H9 (cell line): ENCODE measurements around the gene TUBB4B. TPM values are rescaled to one million over a fixed set of nuclear protein-coding genes. Genes with fewer than 3 reads are reported as not detected.

Experiments used
- DNase-seq: peaks from one replicate; pipeline ENCODE4 v3.0.0-alpha.2; 2017
- H2AFZ ChIP-seq: one replicate; pipeline ENCODE4 v1.6.1; 2013; ENCODE audit warnings: mild to moderate bottlenecking, low read length, control low read depth, moderate library complexity
- H2AK5ac ChIP-seq: 2 replicates; pipeline ENCODE4 v1.6.1; 2013; ENCODE audit warnings: low read length, control low read depth, mixed read lengths; ENCODE audit not compliant: insufficient read length
- H2BK120ac ChIP-seq: one replicate; pipeline ENCODE4 v1.6.1; 2013; ENCODE audit warnings: low read depth, mild to moderate bottlenecking, low read length, control low read depth, inconsistent platforms; ENCODE audit not compliant: poor library complexity, severe bottlenecking
- H2BK12ac ChIP-seq: 2 replicates; pipeline ENCODE4 v1.6.1; 2013; ENCODE audit warnings: low read length, control low read depth, mixed read lengths, low read depth; ENCODE audit not compliant: insufficient read length
- H2BK15ac ChIP-seq: 2 replicates; pipeline ENCODE4 v1.6.1; 2013; ENCODE audit warnings: low read depth, low read length, control low read depth
- H2BK20ac ChIP-seq: one replicate; pipeline ENCODE4 v1.6.1; 2013; ENCODE audit warnings: low read depth, mild to moderate bottlenecking, low read length, control low read depth, inconsistent platforms; ENCODE audit not compliant: poor library complexity, severe bottlenecking
- H2BK5ac ChIP-seq: 2 replicates; pipeline ENCODE4 v1.6.1; 2013; ENCODE audit warnings: low read length, control low read depth, mixed read lengths; ENCODE audit not compliant: insufficient read length
- H3K14ac ChIP-seq: 2 replicates; pipeline ENCODE4 v1.6.1; 2013; ENCODE audit warnings: low read length, control low read depth; ENCODE audit not compliant: insufficient read depth
- H3K18ac ChIP-seq: 2 replicates; pipeline ENCODE4 v1.6.1; 2013; ENCODE audit warnings: low read depth, mild to moderate bottlenecking, mixed read lengths, low read length, control low read depth; ENCODE audit not compliant: insufficient read length
- H3K23ac ChIP-seq: 2 replicates; pipeline ENCODE4 v1.6.1; 2013; ENCODE audit warnings: low read length, control low read depth, mixed read lengths, low read depth; ENCODE audit not compliant: insufficient read length
- H3K23me2 ChIP-seq: 2 replicates; pipeline ENCODE4 v1.6.1; 2013; ENCODE audit warnings: low read depth, mild to moderate bottlenecking, mixed read lengths, low read length, control low read depth; ENCODE audit not compliant: insufficient read length, poor library complexity, severe bottlenecking
- H3K27ac ChIP-seq: 2 replicates; pipeline ENCODE4 v1.5.1; 2013; ENCODE audit warnings: low read length, control low read depth, mixed read lengths, low read depth; ENCODE audit not compliant: insufficient read length
- H3K27me3 ChIP-seq: 2 replicates; pipeline ENCODE4 v1.6.1; 2013; ENCODE audit warnings: low read length, control low read depth, inconsistent platforms; ENCODE audit not compliant: insufficient read depth
- H3K4ac ChIP-seq: 2 replicates; pipeline ENCODE4 v1.6.1; 2013; ENCODE audit warnings: low read depth, mild to moderate bottlenecking, control low read depth, inconsistent platforms, low read length, moderate library complexity
- H3K4me1 ChIP-seq: 2 replicates; pipeline ENCODE4 v1.6.1; 2013; ENCODE audit warnings: low read length, control low read depth, inconsistent platforms; ENCODE audit not compliant: insufficient read depth
- H3K4me2 ChIP-seq: 2 replicates; pipeline ENCODE4 v1.6.1; 2013; ENCODE audit warnings: low read length, control low read depth, mixed read lengths; ENCODE audit not compliant: insufficient read length, insufficient read depth
- H3K56ac ChIP-seq: 2 replicates; pipeline ENCODE4 v1.6.1; 2013; ENCODE audit warnings: low read depth, mild to moderate bottlenecking, mixed read lengths, low read length, control low read depth; ENCODE audit not compliant: insufficient read length
- H3K79me1 ChIP-seq: 2 replicates; pipeline ENCODE4 v1.6.1; 2013; ENCODE audit warnings: low read depth, mild to moderate bottlenecking, moderate library complexity, low read length, control low read depth, inconsistent platforms; ENCODE audit not compliant: insufficient read depth, poor library complexity, severe bottlenecking
- H3K79me2 ChIP-seq: 2 replicates; pipeline ENCODE4 v1.6.1; 2013; ENCODE audit warnings: low read length, control low read depth, inconsistent platforms; ENCODE audit not compliant: insufficient read depth
- H3K9ac ChIP-seq: 2 replicates; pipeline ENCODE4 v1.6.1; 2013; ENCODE audit warnings: low read length, control low read depth, mixed read lengths; ENCODE audit not compliant: insufficient read length; ENCODE audit errors: extremely low read depth
- H3K9me3 ChIP-seq: one replicate; pipeline ENCODE4 v1.6.1; 2013; ENCODE audit warnings: low read depth, low read length, inconsistent platforms; ENCODE audit not compliant: control insufficient read depth
- H3T11ph ChIP-seq: one replicate; pipeline ENCODE4 v1.6.1; 2013; ENCODE audit warnings: mild to moderate bottlenecking, low read length, control low read depth, inconsistent platforms
- H4K20me1 ChIP-seq: one replicate; pipeline ENCODE4 v1.6.1; 2013; ENCODE audit not compliant: control insufficient read depth, insufficient read length, insufficient read depth
- H4K5ac ChIP-seq: 2 replicates; pipeline ENCODE4 v1.6.1; 2013; ENCODE audit warnings: low read depth, mild to moderate bottlenecking, mixed read lengths, low read length, control low read depth; ENCODE audit not compliant: insufficient read length
- H4K8ac ChIP-seq: replicated peaks from 2 replicates; pipeline ENCODE4 v1.6.1; 2013; ENCODE audit warnings: low read length, control low read depth, mixed read lengths, low read depth; ENCODE audit not compliant: insufficient read length
- H4K91ac ChIP-seq: 2 replicates; pipeline ENCODE4 v1.6.1; 2013; ENCODE audit warnings: low read depth, mild to moderate bottlenecking, moderate library complexity, mixed read lengths, low read length, control low read depth; ENCODE audit not compliant: insufficient read length
- H3K27ac Mint-ChIP-seq, 3 experiments: 2 replicates in 2 of 3; 3 replicates in 1 of 3; pipeline ENCODE4 v1.8.0; 2020 to 2021; ENCODE audit warnings: mixed read lengths in 3 of 3, mild to moderate bottlenecking in 1 of 3, moderate library complexity in 1 of 3
- H3K27me3 Mint-ChIP-seq: 2 replicates; pipeline ENCODE4 v1.8.0; 2021; ENCODE audit warnings: low read depth, mild to moderate bottlenecking, moderate library complexity, mixed read lengths
- H3K36me3 Mint-ChIP-seq, 3 experiments: 2 replicates in 2 of 3; 3 replicates in 1 of 3; pipeline ENCODE4 v1.8.0; 2020 to 2021; ENCODE audit warnings: low read depth in 3 of 3, mixed read lengths in 3 of 3; ENCODE audit not compliant: insufficient read depth in 1 of 3
- H3K4me1 Mint-ChIP-seq, 2 experiments: 2 replicates each; pipeline ENCODE4 v1.8.0; 2020; ENCODE audit warnings: mixed read lengths in 2 of 2
- H3K4me3 Mint-ChIP-seq, 2 experiments: 2 replicates in 1 of 2; 3 replicates in 1 of 2; pipeline ENCODE4 v1.8.0; 2020 to 2021; ENCODE audit warnings: mild to moderate bottlenecking in 2 of 2, mixed read lengths in 2 of 2, moderate library complexity in 1 of 2
- H3K9me3 Mint-ChIP-seq, 2 experiments: 2 replicates in 1 of 2; 3 replicates in 1 of 2; pipeline ENCODE4 v1.8.0; 2020; ENCODE audit warnings: mild to moderate bottlenecking in 2 of 2, mixed read lengths in 2 of 2, moderate library complexity in 1 of 2
- WGBS: extraction: QIAGEN DNeasy Blood & Tissue Kit; methylation state at CpG from one replicate; pipeline ENCODE4 v1.1.7; 2013; ENCODE audit warnings: missing lambda C conversion rate, low lambda C conversion rate, mixed read lengths; ENCODE audit not compliant: insufficient read length; ENCODE audit errors: extremely low coverage; 5-methylcytosine and 5-hydroxymethylcytosine counted together
- total RNA-seq: library from RNA; stranded (reverse); gene quantifications from 2 replicates; pipeline ENCODE4 v1.2.1, GENCODE V29; 2021
- TF ChIP-seq, protein P1 (sequence below): fragments of 200-600 bp; sonication (generic); conservative IDR thresholded peaks from 3 replicates; pipeline ENCODE4 v1.8.0; 2021; ENCODE audit warnings: antibody characterized with exemption, mild to moderate bottlenecking

TUBB4B gene
- total RNA-seq, 1 experiment from 2014 or later, result 378 TPM

DNA sequence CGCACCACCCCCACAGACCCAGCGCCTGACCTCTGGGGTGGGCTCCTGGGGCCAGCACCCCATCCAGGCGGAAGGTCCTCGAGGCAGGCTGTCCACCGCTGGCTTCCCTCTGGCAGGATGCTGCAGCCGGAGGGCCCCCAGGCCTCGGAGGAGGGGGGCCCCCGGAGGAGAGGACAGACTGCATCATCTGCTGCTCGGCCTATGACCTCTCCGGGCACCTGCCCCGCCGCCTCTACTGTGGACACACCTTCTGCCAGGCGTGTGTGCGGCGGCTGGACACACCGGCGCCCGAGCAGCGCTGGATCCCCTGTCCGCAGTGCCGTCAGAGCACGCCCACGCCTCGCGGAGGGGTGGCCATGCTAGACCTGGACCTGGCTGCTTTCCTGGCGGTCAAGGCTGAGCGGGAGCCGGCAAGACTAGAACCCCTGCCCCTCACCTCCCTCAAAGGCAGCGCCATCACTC lies 12.6 kb upstream of the TUBB4B start:
- Histone ChIP-seq H4K20me1 (no peaks in the 10 kb centered on the region), H2BK5ac (no peak overlapping the region), H2AK5ac (no peak overlapping the region), H3K4me2 (no peak overlapping the region), H3K9ac (no peak overlapping the region), H4K5ac (no peak overlapping the region), H3K27me3 (no peaks in the 10 kb centered on the region), H3K9me3 (no peaks in the 10 kb centered on the region), H2BK12ac (no peak overlapping the region), H3K18ac (no peak overlapping the region), H2BK20ac (no peak overlapping the region), H4K8ac (no peak overlapping the region), H3T11ph (no peak overlapping the region), H3K79me2 (no peaks in the 10 kb centered on the region), H2AFZ (no peak overlapping the region), H3K79me1 (no peaks in the 10 kb centered on the region), H3K23me2 (peaks cover 9% of the 10 kb centered on the region), H3K56ac (no peak overlapping the region), H2BK15ac (no peak overlapping the region), H3K4me1 (no peaks in the 10 kb centered on the region), H4K91ac (no peak overlapping the region), H2BK120ac (no peak overlapping the region), H3K27ac (no peak overlapping the region), H3K4ac (no peak overlapping the region), H3K14ac (no peak overlapping the region), H3K23ac (no peak overlapping the region)
- no peak for DNase-seq
- Mint-ChIP-seq H3K27me3 (no peaks in the 10 kb centered on the region; the same call in 1 of the 2 replicates), H3K4me3 (no peak overlapping the region), H3K27ac (no peak overlapping the region), H3K36me3 (no peaks in the 10 kb centered on the region), H3K9me3 (no peaks in the 10 kb centered on the region), H3K4me1 (peaks cover 2 to 3% of the 10 kb centered on the region in 2 experiments)
- TF ChIP-seq, protein P1, sequence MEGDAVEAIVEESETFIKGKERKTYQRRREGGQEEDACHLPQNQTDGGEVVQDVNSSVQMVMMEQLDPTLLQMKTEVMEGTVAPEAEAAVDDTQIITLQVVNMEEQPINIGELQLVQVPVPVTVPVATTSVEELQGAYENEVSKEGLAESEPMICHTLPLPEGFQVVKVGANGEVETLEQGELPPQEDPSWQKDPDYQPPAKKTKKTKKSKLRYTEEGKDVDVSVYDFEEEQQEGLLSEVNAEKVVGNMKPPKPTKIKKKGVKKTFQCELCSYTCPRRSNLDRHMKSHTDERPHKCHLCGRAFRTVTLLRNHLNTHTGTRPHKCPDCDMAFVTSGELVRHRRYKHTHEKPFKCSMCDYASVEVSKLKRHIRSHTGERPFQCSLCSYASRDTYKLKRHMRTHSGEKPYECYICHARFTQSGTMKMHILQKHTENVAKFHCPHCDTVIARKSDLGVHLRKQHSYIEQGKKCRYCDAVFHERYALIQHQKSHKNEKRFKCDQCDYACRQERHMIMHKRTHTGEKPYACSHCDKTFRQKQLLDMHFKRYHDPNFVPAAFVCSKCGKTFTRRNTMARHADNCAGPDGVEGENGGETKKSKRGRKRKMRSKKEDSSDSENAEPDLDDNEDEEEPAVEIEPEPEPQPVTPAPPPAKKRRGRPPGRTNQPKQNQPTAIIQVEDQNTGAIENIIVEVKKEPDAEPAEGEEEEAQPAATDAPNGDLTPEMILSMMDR, result no peak
- WGBS, result no CpG with 5 or more reads among the region's 29 CpGs
